ENCODE data around the gene ESRRA.

ESRRA gene

DNA sequence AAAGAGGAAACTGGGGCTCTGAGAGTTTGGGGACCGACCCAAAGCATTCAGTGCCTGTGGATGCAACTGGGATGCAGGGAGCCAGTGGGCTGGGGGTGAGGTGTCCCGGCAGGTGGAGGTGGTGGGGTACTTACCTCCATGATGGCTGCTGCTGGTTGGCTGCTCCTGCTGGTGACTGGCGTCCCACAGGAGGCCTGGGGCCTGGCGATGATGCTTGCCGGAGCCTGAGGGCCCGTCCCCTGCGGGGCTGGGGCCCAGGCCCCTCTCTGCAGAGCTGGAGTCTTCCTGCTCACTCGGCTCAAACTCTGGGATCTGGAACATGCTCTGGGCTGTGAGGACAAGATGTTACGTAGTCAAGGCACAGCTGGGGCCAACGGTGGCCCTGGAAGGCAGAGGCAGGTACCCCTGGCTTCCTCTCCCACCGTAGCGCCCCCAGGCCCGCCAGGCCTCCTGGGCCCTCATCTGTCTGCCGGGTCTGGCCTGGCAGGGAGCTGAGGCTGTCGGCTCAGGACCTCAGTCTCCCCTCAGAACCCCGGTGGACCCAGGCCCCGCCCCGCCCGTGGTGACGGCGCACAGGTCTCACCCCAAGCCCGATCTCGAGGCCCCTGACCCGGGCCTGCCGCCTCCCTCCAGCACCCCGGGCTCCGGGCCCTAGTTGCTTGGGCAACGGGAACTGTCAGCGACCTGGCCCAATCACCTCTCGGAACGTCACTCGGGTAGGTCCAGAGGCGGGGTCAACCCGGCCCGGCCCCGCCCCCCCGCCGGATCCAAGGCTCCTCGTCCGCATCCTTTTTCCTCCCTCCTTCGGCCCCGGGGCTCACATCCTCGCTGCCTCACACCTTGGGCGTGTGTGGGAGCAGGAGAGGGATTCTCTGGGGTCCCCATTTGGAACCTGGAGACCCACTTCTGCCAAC lies 21.0 kb upstream of the ESRRA start, which contains the start of gene BAD:
BAD (minus strand) TSS at position 618 of the 914 bp plus-strand sequence; CDS start at position 321, 297 bp downstream.
- Mint-ChIP-seq H3K4me3 (peak within 1 kb of the TSS; percentile 85), H3K36me3 (ENCODE audit: low read depth) (peaks cover 8% of the 10 kb centered on the region), H3K9me3 (no peaks in the 10 kb centered on the region), H3K27me3 (ENCODE audit: low read depth) (peaks cover under 1% of the 10 kb centered on the region), H3K4me1 (ENCODE audit: low read depth) (peaks cover 15% of the 10 kb centered on the region), H3K27ac (peak within 1 kb of the TSS; percentile 91)
- DNase-seq (ENCODE audit: low spot score) = peak; percentile 88

DNA sequence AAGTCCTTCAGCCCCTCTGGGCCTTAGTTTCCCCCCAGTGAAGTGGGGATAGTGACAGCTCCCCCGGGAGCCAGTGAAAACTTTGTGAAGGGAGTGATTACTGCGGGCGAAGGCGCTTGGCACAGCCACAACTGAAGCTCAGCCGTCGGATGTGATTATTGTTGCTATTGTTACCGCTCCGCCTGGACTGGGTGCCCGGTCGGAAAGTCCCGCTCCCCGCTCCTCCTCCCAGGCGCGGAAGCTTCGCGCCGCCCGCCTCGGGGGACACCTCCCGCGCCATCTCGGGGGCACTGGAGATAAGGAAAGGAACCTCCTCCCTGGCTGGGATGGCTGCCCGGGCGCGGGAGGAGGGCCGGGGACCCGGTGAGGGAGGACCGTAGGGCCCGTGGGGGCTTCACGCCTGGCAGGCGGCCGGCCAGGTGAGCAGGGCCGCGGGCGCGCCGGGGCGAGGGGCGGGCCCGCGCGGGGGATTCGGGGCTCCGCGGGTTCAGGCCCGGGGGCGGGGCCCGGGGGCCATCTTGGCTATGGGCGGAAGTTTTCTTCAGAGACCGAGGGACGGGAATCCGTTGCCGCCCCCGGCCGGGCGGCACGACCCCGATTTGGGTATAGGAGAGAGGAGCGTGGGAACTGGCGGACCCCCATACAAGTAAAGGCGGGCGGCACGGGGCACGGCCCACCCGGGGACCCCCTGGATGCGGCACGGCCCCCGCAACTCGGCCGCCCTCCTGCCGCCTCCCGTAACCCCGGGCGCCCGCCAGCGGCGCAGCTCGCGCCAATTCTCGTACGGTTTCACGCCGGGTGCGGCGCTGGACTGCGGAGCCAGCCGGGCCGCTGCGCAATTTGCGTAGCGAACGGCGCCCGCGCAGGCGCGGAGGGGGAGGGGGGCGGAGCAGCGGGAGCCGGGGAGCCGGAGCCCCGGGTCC lies 20.1 kb upstream of the ESRRA start, which contains the start of gene GPR137:
GPR137 (plus strand) TSS at position 887 of the 923 bp plus-strand sequence. CDS start 677 bp downstream, outside the sequence.
- H3K9me3 Mint-ChIP-seq = no peaks in the 10 kb centered on the region
- peaks cover 6% of the 10 kb centered on the region for H3K36me3 Mint-ChIP-seq (ENCODE audit: low read depth)
- peak; percentile 90 for DNase-seq (ENCODE audit: low spot score)
- peaks cover 15% of the 10 kb centered on the region for H3K4me1 Mint-ChIP-seq (ENCODE audit: low read depth)
- peak within 1 kb of the TSS; percentile 91 for H3K27ac Mint-ChIP-seq
- H3K27me3 Mint-ChIP-seq (ENCODE audit: low read depth) = peaks cover 6% of the 10 kb centered on the region
- peak within 1 kb of the TSS; percentile 89 for H3K4me3 Mint-ChIP-seq

DNA sequence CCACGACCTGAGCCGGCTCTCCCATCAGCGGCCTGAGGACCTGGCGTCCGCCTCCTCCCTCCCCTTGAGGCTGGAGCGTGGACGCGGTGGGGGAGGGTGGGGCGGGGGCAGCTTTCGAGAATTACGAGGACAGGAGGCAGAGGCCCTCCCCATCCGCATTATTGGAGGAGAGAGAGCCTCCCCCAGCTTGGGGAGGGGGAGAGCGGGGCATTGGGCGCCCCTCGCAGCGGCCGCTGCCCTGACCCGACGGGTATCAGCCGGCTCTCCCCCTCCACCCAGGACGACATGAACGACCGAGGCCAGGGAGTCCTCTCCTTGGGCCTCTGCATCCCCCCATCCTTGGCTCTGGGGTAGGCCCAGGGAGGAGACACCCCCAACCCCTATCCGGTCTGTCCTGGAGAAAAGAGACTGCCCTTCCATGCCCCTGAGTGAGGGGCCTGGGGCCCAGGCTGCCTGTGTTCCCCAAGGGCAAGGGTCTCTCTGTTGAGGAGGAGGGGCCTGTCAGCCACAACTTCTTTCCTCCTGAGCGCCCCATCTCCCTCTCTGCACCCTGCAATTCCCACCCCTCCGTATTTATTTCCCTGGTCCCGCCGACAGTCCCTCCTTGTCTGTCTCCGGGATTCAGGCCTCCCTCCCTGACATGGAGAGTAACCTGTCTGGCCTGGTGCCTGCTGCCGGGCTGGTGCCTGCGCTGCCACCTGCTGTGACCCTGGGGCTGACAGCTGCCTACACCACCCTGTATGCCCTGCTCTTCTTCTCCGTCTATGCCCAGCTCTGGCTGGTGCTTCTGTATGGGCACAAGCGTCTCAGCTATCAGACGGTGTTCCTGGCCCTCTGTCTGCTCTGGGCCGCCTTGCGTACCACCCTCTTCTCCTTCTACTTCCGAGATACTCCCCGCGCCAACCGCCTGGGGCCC lies 19.2 kb upstream of the ESRRA start:
- H3K9me3 Mint-ChIP-seq = no peaks in the 10 kb centered on the region
- H3K4me3 Mint-ChIP-seq = peak overlapping the region; percentile 89
- peaks cover 15% of the 10 kb centered on the region for H3K4me1 Mint-ChIP-seq (ENCODE audit: low read depth)
- peaks cover 5% of the 10 kb centered on the region for H3K36me3 Mint-ChIP-seq (ENCODE audit: low read depth)
- H3K27ac Mint-ChIP-seq = peak overlapping the region; percentile 86
- no peak for DNase-seq (ENCODE audit: low spot score)
- H3K27me3 Mint-ChIP-seq (ENCODE audit: low read depth) = peaks cover 16% of the 10 kb centered on the region

DNA sequence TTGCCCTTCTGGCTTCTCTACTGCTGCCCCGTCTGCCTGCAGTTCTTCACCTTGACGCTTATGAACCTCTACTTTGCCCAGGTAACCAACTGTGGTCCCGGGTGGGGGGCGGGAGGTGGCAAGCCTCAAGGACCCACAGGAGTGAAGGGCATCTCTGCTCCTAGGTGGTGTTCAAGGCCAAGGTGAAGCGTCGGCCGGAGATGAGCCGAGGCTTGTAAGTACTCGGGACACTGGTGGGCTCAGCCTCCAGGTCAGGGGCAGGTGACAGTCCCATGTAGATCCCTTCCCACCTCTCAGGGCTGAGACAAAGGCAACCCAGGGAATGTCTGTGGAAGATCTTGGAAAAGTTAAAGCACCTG lies 18.5 kb upstream of the ESRRA start:
- no peaks in the 10 kb centered on the region for H3K9me3 Mint-ChIP-seq
- peaks cover 2% of the 10 kb centered on the region for H3K36me3 Mint-ChIP-seq (ENCODE audit: low read depth)
- no peak for DNase-seq (ENCODE audit: low spot score)
- peak overlapping the region; percentile 89 for H3K4me3 Mint-ChIP-seq
- peaks cover 15% of the 10 kb centered on the region for H3K4me1 Mint-ChIP-seq (ENCODE audit: low read depth)
- peaks cover 16% of the 10 kb centered on the region for H3K27me3 Mint-ChIP-seq (ENCODE audit: low read depth)
- peak overlapping the region; percentile 86 for H3K27ac Mint-ChIP-seq

DNA sequence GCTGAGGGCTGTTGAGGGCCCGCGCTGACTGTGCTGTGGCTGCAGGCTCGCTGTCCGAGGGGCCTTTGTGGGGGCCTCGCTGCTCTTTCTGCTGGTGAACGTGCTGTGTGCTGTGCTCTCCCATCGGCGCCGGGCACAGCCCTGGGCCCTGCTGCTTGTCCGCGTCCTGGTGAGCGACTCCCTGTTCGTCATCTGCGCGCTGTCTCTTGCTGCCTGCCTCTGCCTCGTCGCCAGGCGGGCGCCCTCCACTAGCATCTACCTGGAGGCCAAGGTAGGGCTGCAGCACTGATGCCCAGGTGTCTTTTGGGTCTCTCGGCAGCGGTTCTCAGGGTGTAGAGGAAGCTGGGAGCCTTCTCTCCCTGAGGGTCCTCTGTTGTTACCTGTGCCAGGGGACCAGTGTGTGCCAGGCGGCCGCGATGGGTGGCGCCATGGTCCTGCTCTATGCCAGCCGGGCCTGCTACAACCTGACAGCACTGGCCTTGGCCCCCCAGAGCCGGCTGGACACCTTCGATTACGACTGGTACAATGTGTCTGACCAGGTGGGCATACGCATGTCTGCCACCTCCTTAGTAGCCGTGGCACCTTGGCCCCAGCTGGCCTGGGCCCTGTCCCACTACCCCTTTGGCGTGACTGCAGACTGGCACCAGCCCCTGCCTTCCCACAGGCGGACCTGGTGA lies 17.5 kb upstream of the ESRRA start:
- no peak for DNase-seq (ENCODE audit: low spot score)
- Mint-ChIP-seq H3K9me3 (no peaks in the 10 kb centered on the region), H3K4me3 (no peak overlapping the region), H3K27me3 (ENCODE audit: low read depth) (peaks cover 19% of the 10 kb centered on the region), H3K36me3 (ENCODE audit: low read depth) (no peaks in the 10 kb centered on the region), H3K4me1 (ENCODE audit: low read depth) (peaks cover 15% of the 10 kb centered on the region), H3K27ac (no peak overlapping the region)

DNA sequence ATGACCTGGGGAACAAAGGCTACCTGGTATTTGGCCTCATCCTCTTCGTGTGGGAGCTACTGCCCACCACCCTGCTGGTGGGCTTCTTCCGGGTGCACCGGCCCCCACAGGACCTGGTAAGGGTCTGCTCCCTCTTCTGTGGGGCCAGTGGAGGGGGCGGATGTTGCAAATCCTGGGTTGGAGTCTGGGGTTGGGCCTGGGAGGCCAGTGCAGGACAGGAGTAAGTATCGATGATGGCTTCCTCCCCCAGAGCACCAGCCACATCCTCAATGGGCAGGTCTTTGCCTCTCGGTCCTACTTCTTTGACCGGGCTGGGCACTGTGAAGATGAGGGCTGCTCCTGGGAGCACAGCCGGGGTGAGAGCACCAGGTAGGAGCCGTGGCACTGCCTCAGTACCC lies 17.0 kb upstream of the ESRRA start:
- Mint-ChIP-seq H3K27me3 (ENCODE audit: low read depth) (peaks cover 24% of the 10 kb centered on the region), H3K9me3 (no peaks in the 10 kb centered on the region), H3K27ac (no peak overlapping the region), H3K4me3 (no peak overlapping the region), H3K4me1 (ENCODE audit: low read depth) (peaks cover 12% of the 10 kb centered on the region), H3K36me3 (ENCODE audit: low read depth) (no peaks in the 10 kb centered on the region)
- DNase-seq (ENCODE audit: low spot score) = no peak

DNA sequence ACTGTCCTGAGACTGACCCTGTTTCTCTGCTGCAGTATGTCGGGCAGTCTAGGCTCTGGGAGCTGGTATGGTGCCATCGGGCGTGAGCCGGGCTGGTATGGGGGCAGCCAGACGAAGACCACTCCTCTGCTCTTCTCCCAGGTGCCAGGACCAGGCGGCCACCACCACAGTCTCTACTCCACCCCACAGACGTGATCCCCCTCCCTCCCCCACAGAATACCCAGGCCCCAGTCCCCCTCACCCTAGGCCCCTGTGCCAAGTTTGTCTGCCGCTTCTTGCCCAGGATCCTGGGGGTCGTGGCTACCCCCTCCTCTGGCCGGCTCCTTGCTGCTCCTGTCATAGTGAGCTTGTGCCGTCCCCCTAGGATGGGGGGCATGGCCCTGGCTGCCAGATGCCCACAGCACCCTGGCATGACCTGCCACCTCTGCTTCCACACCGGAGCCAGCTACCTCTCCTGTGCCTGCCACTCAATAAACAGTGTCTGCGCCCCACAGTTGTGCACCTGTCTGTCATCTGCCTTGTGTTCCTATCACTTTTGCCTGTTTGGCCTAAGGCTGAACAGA lies 16.2 kb upstream of the ESRRA start:
- no peak overlapping the region for H3K27ac Mint-ChIP-seq
- peaks cover 32% of the 10 kb centered on the region for H3K27me3 Mint-ChIP-seq (ENCODE audit: low read depth)

DNA sequence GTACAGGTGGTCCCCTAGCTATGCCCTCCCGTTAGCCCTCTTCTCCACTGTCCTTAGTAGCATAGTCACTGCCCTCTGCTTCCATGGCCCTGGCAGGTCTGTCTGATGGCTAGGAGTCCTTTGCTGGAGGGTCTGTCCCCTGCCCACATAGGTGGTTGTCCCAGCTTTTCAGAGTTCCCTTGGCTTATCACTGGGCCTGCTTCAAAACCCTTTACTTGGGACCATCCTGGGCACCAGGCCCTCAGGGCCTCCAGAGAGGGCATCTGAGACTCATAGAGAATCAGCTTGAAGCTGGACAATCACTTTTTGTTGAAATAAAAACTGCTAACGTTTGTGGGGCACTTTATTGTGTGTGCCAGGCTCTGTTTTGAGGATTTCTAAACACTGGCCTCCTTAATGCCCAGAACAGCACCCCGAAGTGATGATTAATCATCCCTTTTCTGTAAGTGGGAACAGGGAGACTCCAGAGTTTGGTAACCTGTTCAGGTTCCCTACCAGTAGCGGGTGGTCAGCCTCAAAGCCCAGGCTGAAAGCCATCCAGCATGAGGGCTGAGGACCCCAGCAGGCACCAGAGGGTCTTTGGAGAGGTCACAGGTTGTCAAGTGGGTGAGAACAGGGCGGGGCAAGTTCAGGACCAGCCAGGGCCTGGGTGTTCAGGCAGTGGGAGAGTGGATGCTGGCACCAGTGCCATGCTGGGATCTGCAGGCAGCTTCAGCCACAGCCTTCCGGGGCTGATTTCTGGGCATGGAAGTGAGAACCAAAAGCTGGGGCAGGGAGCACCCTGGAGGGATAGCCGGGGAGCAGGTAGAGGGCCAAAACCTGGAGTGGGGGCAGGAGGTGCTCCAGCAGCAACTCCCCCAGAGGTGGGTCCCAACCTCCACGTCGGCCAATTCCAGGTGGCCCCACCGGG lies 14.7 kb upstream of the ESRRA start:
- Mint-ChIP-seq H3K27ac (no peak overlapping the region), H3K4me1 (ENCODE audit: low read depth) (peaks cover 10% of the 10 kb centered on the region), H3K27me3 (ENCODE audit: low read depth) (peaks cover 47% of the 10 kb centered on the region), H3K4me3 (peak overlapping the region; percentile 79), H3K36me3 (ENCODE audit: low read depth) (no peaks in the 10 kb centered on the region), H3K9me3 (no peaks in the 10 kb centered on the region)
- no peak for DNase-seq (ENCODE audit: low spot score)

More for the DNA sequence above, 16.2 kb upstream of the ESRRA start:
- Mint-ChIP-seq H3K36me3 (ENCODE audit: low read depth) (no peaks in the 10 kb centered on the region), H3K9me3 (no peaks in the 10 kb centered on the region), H3K4me1 (ENCODE audit: low read depth) (peaks cover 10% of the 10 kb centered on the region), H3K4me3 (no peak overlapping the region)
- no peak for DNase-seq (ENCODE audit: low spot score)

DNA sequence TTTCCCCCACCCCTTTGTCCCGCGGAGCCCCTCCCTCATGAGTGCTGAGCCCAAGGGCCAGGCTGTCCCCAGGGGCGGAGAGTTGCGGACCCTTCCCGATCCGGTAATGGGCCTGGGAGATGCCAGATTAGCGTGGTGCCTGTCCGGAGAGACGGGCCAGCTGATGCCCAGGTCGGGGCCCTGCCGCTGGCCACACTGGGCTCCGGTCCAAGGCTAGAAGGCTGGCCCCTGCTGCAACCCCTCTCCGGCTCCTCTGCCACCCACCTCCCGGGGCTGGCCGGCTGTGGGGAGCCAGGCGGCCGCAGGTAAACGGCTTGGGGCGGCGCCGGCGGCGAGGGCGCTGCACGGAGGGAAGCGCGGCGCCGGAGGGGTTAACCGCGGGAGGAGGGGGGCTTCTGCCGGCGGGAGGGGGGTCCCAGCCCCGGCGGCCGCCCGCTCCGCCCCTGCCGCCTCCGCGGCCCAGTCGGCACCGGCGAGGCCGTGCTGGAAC lies 14.0 kb upstream of the ESRRA start, which contains the start of gene KCNK4:
KCNK4 (plus strand) TSS at position 41 of the 490 bp plus-strand sequence. CDS start 1,717 bp downstream, outside the sequence.
- Mint-ChIP-seq H3K36me3 (ENCODE audit: low read depth) (no peaks in the 10 kb centered on the region), H3K9me3 (no peaks in the 10 kb centered on the region), H3K4me3 (peak within 1 kb of the TSS; percentile 79), H3K27ac (no peak within 1 kb of the TSS), H3K4me1 (ENCODE audit: low read depth) (peaks cover 8% of the 10 kb centered on the region), H3K27me3 (ENCODE audit: low read depth) (peaks cover 54% of the 10 kb centered on the region)
- no peak for DNase-seq (ENCODE audit: low spot score)

DNA sequence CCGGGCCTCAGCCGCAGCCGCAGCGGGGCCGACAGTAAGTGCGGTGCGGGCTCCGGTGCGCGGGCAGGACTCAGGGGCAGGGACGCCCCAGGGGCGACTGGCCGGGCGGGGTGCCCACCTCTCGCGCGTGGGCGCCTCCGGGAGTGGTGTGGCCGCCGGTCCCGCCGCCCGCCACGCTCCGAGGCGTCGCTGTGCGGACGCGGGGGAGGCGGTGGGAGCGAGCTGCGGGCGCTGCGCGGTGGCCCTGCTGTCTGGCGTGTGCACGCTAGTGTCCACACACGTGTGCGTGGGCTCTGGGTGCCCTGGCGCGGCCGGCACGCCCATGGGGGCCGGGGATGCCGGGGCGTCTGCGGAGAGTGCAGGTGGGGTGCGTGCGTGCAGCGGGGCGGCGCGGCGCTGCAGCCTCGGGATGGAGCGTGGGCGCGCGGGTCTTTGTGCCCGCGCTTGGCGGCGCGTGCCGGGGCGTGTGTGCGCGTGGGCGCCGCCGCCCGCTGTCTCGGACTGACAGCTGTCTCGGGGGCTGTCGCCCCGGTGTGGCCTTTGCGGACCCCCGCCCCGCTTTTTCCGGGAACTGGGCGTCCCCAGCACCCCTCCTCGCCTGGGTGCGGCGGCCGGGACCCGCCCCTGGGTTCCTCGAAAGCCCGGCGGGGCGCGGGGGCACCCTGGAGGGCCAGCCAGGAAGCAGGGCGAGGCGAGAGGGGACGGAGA lies 13.4 kb upstream of the ESRRA start:
- Mint-ChIP-seq H3K27ac (no peak overlapping the region), H3K4me3 (no peak overlapping the region)

More for the DNA sequence above, 13.4 kb upstream of the ESRRA start:
- no peak for DNase-seq (ENCODE audit: low spot score)
- Mint-ChIP-seq H3K4me1 (ENCODE audit: low read depth) (peaks cover 2% of the 10 kb centered on the region), H3K9me3 (no peaks in the 10 kb centered on the region), H3K36me3 (ENCODE audit: low read depth) (no peaks in the 10 kb centered on the region), H3K27me3 (ENCODE audit: low read depth) (peaks cover 60% of the 10 kb centered on the region)
